ENCODE results near the gene F5.

Gene F5

GRCh38 chr1:169527001-169527400 is 59.3 kb downstream of the F5 start:
- Histone ChIP-seq H3K27me3 (ENCODE audit: control insufficient read depth, insufficient read depth, low read length, poor library complexity, severe bottlenecking) (no peaks in the 10 kb centered on the region), H3K4me3 (ENCODE audit: insufficient read depth, low read depth, low read length) (no peak overlapping the region), H3K36me3 (ENCODE audit: control insufficient read depth, insufficient read depth, low read length) (no peaks in the 10 kb centered on the region), H3K27ac (ENCODE audit: insufficient read depth, low read depth, low read length, poor library complexity, severe bottlenecking) (no peak overlapping the region), H3K4me1 (ENCODE audit: control insufficient read depth, insufficient read depth, low read length) (no peaks in the 10 kb centered on the region), H3K9me3 (ENCODE audit: control insufficient read depth, low read length) (no peaks in the 10 kb centered on the region)
- WGBS, 2 experiments: 98 to 99% methylated on average over 3 of the region's 3 CpGs

GRCh38 chr1:169526120-169526832 is 60.0 kb downstream of the F5 start:
- Histone ChIP-seq H3K9me3 (ENCODE audit: control insufficient read depth, low read length) (no peaks in the 10 kb centered on the region), H3K27ac (ENCODE audit: insufficient read depth, low read depth, low read length, poor library complexity, severe bottlenecking) (no peak overlapping the region), H3K4me1 (ENCODE audit: control insufficient read depth, insufficient read depth, low read length) (no peaks in the 10 kb centered on the region), H3K4me3 (ENCODE audit: insufficient read depth, low read depth, low read length) (no peak overlapping the region), H3K36me3 (ENCODE audit: control insufficient read depth, insufficient read depth, low read length) (no peaks in the 10 kb centered on the region), H3K27me3 (ENCODE audit: control insufficient read depth, insufficient read depth, low read length, poor library complexity, severe bottlenecking) (no peaks in the 10 kb centered on the region)
- WGBS, 2 experiments: 96 to 100% methylated on average over 1 of the region's 1 CpG

- 85 to 100% methylated on average over 1 of the region's 1 CpG for WGBS, 2 experiments
- Histone ChIP-seq H3K9me3 (ENCODE audit: control insufficient read depth, low read length) (no peaks in the 10 kb centered on the region), H3K4me1 (ENCODE audit: control insufficient read depth, insufficient read depth, low read length) (no peaks in the 10 kb centered on the region), H3K36me3 (ENCODE audit: control insufficient read depth, insufficient read depth, low read length) (no peaks in the 10 kb centered on the region), H3K27ac (ENCODE audit: insufficient read depth, low read depth, low read length, poor library complexity, severe bottlenecking) (no peak overlapping the region), H3K27me3 (ENCODE audit: control insufficient read depth, insufficient read depth, low read length, poor library complexity, severe bottlenecking) (no peaks in the 10 kb centered on the region), H3K4me3 (ENCODE audit: insufficient read depth, low read depth, low read length) (no peak overlapping the region)
Observed at GRCh38 chr1:169525391-169525790, 60.9 kb downstream of the F5 start.

DNA sequence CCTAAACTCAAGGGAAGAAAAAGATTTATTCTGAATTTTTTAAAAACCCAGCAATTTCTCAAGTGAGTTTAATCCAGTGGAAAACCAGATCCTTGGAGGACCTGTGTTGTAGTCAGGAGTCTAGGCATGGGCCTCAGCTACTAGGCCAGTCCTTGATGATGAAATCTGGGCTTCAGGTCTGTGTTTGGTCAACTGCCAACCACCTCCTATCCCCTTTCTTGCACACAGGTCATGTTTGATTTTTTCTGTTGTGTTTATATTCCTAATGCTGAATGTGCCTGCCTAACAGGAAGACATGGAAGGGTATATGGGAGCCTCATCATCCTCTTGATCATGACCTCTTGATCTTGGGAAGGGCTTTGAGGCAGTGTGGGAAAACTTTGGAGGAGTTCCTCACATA is 62.4 kb downstream of the F5 start:
- Histone ChIP-seq H3K36me3 (ENCODE audit: control insufficient read depth, insufficient read depth, low read length) (no peaks in the 10 kb centered on the region), H3K27ac (ENCODE audit: insufficient read depth, low read depth, low read length, poor library complexity, severe bottlenecking) (no peak overlapping the region), H3K27me3 (ENCODE audit: control insufficient read depth, insufficient read depth, low read length, poor library complexity, severe bottlenecking) (no peaks in the 10 kb centered on the region), H3K9me3 (ENCODE audit: control insufficient read depth, low read length) (no peaks in the 10 kb centered on the region), H3K4me3 (ENCODE audit: insufficient read depth, low read depth, low read length) (no peak overlapping the region), H3K4me1 (ENCODE audit: control insufficient read depth, insufficient read depth, low read length) (no peaks in the 10 kb centered on the region)

GRCh38 chr1:169521226-169521625 is 65.1 kb downstream of the F5 start:
- H3K9me3 ChIP-seq (ENCODE audit: control insufficient read depth, low read length): no peaks in the 10 kb centered on the region
- H3K27ac ChIP-seq (ENCODE audit: insufficient read depth, low read depth, low read length, poor library complexity, severe bottlenecking): no peak overlapping the region
- no peaks in the 10 kb centered on the region for H3K27me3 ChIP-seq (ENCODE audit: control insufficient read depth, insufficient read depth, low read length, poor library complexity, severe bottlenecking)
- H3K36me3 ChIP-seq (ENCODE audit: control insufficient read depth, insufficient read depth, low read length): no peaks in the 10 kb centered on the region
- no peak overlapping the region for H3K4me3 ChIP-seq (ENCODE audit: insufficient read depth, low read depth, low read length)
- no peaks in the 10 kb centered on the region for H3K4me1 ChIP-seq (ENCODE audit: control insufficient read depth, insufficient read depth, low read length)
- 100% methylated on average over 1 of the region's 1 CpG for WGBS, 2 experiments

DNA sequence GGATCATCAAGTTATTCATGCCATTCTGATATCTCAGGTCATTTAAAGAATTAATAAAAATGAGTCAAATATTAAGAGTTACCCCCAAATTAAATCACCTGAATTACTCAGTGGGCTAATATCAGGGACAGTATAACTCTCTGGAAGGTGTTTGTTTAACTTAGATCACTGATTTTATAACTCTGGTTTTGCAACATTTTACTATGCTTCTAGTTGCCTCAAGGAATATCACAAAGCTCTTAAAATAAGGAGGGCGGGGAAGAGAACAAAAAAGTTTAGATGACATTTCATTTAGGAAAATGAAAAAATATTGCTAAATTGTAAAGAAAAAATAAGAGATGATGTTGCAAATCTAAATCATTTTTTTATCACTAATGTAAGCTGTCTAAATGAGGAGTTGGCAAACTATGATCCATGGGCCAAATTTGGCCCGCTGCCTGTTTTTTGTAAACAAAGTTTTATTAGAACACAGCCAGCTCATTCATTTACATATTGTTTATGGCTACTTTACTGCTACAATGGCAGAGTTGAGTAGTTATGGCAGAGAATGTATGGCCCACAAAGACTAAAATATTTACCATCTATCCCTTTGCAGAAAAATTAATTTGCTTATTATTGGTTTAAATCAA is 68.6 kb downstream of the F5 start:
- H3K36me3 ChIP-seq (ENCODE audit: control insufficient read depth, insufficient read depth, low read length): no peaks in the 10 kb centered on the region
- H3K4me1 ChIP-seq (ENCODE audit: control insufficient read depth, insufficient read depth, low read length): no peaks in the 10 kb centered on the region
- H3K4me3 ChIP-seq (ENCODE audit: insufficient read depth, low read depth, low read length): no peak overlapping the region
- 86 to 96% methylated on average over 2 of the region's 2 CpGs for WGBS, 2 experiments
- H3K27me3 ChIP-seq (ENCODE audit: control insufficient read depth, insufficient read depth, low read length, poor library complexity, severe bottlenecking): no peaks in the 10 kb centered on the region
- H3K9me3 ChIP-seq (ENCODE audit: control insufficient read depth, low read length): no peaks in the 10 kb centered on the region
- no peak overlapping the region for H3K27ac ChIP-seq (ENCODE audit: insufficient read depth, low read depth, low read length, poor library complexity, severe bottlenecking)

DNA sequence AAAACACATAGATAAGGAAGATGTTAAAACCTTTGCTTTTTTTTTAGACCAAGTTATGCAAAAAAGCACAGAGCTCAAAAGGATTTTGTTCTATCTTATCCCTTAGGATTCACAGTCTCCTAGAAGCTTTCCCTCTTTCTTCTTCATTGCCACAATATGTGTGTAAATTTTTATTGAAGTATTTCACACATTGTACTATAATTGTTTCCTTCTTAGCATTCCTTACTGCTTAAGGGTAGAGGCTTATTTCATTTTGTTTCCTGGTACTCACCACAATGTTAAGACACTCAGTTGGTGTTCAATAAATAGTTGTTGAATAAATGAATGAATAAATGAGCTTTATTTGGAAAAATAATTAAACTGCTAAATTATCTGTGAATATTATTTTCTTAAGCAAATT is 70.6 kb downstream of the F5 start:
- Histone ChIP-seq H3K27me3 (ENCODE audit: control insufficient read depth, insufficient read depth, low read length, poor library complexity, severe bottlenecking) (no peaks in the 10 kb centered on the region), H3K4me3 (ENCODE audit: insufficient read depth, low read depth, low read length) (no peak overlapping the region), H3K9me3 (ENCODE audit: control insufficient read depth, low read length) (no peaks in the 10 kb centered on the region), H3K36me3 (ENCODE audit: control insufficient read depth, insufficient read depth, low read length) (no peaks in the 10 kb centered on the region), H3K27ac (ENCODE audit: insufficient read depth, low read depth, low read length, poor library complexity, severe bottlenecking) (no peak overlapping the region), H3K4me1 (ENCODE audit: control insufficient read depth, insufficient read depth, low read length) (no peaks in the 10 kb centered on the region)

DNA sequence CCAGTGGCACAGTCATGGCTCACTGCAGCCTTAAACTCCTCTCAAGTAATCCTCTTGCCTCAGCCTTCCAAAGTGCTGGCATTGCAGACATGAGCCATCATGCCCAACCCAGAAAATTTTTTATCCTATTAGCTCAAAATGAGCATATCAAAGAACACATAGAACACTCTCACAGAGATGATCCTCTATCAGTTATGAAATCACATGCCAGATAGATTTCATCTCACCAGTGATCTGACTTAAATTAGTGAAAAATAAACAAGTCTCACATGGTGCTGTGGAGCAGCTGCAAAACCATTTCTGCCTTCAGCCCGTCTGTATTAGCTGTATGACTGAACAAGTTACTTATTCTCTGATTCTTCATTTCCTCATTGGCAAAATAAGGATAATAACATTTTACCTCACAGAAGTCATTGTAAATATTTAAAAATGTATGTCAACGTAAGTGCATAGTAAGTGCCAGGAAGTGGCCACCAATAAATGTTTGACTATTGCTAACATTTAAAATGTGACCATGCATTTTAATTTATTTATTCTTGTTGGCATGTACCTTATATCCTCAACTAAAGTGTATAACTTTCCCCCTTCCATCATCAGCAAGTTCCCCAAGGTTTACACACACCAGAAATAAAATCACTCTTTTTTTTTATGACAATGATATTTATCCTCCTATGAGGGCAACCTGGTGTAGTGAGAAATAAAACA is 71.6 kb downstream of the F5 start:
- Histone ChIP-seq H3K4me3 (ENCODE audit: insufficient read depth, low read depth, low read length) (no peak overlapping the region), H3K36me3 (ENCODE audit: control insufficient read depth, insufficient read depth, low read length) (no peaks in the 10 kb centered on the region), H3K9me3 (ENCODE audit: control insufficient read depth, low read length) (no peaks in the 10 kb centered on the region), H3K27me3 (ENCODE audit: control insufficient read depth, insufficient read depth, low read length, poor library complexity, severe bottlenecking) (no peaks in the 10 kb centered on the region), H3K27ac (ENCODE audit: insufficient read depth, low read depth, low read length, poor library complexity, severe bottlenecking) (no peak overlapping the region), H3K4me1 (ENCODE audit: control insufficient read depth, insufficient read depth, low read length) (no peaks in the 10 kb centered on the region)
- WGBS, 2 experiments: 82 to 88% methylated on average over 1 of the region's 2 CpGs

DNA sequence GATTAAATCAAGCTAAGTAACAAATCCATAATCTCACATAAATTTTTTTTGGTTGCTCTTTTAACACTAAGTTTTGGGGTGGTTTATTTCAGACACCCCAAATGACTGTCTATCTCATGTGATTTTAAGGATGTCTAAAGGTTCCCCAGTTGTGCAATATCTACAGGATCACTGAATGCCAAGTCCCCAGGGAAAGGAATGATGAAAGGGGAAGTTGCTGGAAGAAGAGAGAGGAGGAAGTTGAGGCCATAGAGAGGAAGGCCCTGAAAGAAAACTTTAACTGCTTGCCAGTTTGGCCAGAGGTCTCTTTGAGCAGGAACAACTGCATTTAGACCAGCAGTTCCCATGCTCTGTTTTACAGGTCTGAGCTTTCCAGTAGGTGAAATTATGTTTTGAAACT is 73.1 kb downstream of the F5 start:
- Histone ChIP-seq H3K4me1 (ENCODE audit: control insufficient read depth, insufficient read depth, low read length) (no peaks in the 10 kb centered on the region), H3K9me3 (ENCODE audit: control insufficient read depth, low read length) (no peaks in the 10 kb centered on the region), H3K36me3 (ENCODE audit: control insufficient read depth, insufficient read depth, low read length) (no peaks in the 10 kb centered on the region), H3K27ac (ENCODE audit: insufficient read depth, low read depth, low read length, poor library complexity, severe bottlenecking) (no peak overlapping the region), H3K4me3 (ENCODE audit: insufficient read depth, low read depth, low read length) (no peak overlapping the region), H3K27me3 (ENCODE audit: control insufficient read depth, insufficient read depth, low read length, poor library complexity, severe bottlenecking) (no peaks in the 10 kb centered on the region)

GRCh38 chr1:169511316-169512005 is 74.8 kb downstream of the F5 start:
- H3K4me1 ChIP-seq (ENCODE audit: control insufficient read depth, insufficient read depth, low read length): no peaks in the 10 kb centered on the region
- H3K27ac ChIP-seq (ENCODE audit: insufficient read depth, low read depth, low read length, poor library complexity, severe bottlenecking): no peak overlapping the region
- no peaks in the 10 kb centered on the region for H3K27me3 ChIP-seq (ENCODE audit: control insufficient read depth, insufficient read depth, low read length, poor library complexity, severe bottlenecking)
- WGBS, 2 experiments: 93 to 95% methylated on average over 2 to 3 of the region's 3 CpGs
- no peak overlapping the region for H3K4me3 ChIP-seq (ENCODE audit: insufficient read depth, low read depth, low read length)
- no peaks in the 10 kb centered on the region for H3K9me3 ChIP-seq (ENCODE audit: control insufficient read depth, low read length)
- H3K36me3 ChIP-seq (ENCODE audit: control insufficient read depth, insufficient read depth, low read length): no peaks in the 10 kb centered on the region

Measured in ectodermal cell (in vitro differentiated cells).